GM21717 (cell line): ENCODE measurements around the gene PPM1N.

Experiments
- ATAC-seq: cut with Tn5 transposase; IDR thresholded peaks from one replicate; pipeline ENCODE4 v1.9.1; 2021; ENCODE audit warnings: mild to moderate bottlenecking, moderate library complexity; ENCODE audit not compliant: unreplicated experiment

The PPM1N gene

DNA sequence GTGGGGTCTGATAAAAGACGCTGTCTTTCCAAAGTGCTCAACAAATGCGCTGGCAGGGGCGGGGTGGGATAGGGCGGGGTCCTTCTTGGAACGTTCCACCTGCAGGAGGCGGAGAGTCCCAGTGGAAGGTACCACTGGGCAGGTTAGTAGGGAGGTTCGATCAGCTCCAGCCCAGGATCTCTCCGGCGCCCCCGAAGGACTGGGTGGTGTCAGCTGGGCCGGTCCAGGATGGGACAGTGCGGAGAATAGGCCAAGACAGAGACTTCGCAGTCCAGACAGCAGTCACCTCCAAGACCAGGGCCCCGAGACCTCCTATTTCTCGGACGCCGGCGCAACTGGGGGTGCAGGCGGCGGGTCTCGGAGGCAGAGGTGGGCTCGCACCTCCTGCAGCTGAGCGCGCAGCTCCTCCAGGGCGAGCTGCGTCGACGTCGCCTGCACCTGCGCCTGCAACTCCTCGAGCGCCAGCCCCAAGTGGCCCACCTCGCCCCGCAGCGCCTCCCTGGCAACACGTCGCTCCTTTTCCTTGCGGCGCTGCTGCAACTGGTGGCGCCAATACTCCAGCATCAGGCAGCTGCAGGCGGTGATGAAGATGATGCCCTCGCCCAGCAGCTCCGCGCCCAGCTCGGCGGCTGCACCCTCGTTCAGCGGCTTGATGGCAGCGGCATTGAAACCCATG is 30.6 kb downstream of the PPM1N start:
- ATAC-seq, result no peak

DNA sequence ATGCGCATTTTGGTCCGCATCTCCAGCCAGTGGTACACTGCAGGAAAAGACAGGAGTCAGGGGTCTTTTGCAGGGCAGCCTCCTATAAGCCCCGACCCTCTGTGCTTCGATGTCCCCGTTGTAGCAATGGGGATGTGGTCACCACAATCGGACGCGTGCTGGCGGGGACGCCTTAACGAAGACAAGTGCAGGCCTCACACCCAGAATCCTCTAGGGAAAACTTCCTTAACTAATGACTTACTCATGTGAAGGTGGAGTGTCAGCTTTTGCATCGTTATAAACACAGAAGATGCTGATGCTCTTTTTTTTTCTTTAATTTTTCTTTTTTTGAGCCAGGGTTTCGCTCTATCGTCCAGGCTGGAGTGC is 31.2 kb downstream of the PPM1N start:
- no peak for ATAC-seq

DNA sequence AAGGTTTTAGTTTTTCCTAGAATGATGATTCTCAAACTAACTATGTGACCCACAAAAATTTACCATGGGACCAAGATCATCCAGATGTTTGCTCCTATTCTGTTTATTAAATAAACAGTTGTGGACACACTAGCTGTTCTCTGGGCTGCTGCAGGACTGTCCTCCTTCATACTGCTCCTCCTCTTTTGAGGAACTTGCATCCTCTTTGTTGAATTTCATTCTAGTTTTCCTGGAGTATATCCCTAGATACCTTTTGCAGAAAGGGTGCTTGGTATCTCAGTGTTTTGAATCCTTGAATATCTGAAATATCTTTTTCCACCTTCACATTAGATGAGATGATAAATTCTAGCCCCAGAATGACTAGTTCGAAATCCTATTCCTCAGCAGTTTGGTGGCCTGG is 33.1 kb downstream of the PPM1N start:
- no peak for ATAC-seq

DNA sequence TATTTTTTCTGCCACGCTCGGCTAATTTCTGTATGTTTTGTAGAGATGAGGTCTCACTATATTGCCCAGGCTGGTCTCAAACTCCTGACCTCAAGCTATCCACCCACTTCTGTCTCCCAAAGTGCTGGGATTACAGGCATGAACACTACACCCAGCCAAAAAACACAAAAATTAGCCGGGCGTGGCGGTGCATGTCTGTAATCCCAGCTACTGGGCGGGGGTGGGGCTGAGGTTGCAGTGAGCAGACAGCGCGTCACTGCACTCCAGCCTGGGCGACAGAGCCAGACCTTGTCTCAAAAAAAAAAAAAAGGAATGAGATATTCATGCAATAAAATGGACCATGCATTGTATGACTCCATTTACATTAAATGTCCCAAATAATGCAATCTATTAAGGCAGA is 41.2 kb downstream of the PPM1N start:
- no peak for ATAC-seq

DNA sequence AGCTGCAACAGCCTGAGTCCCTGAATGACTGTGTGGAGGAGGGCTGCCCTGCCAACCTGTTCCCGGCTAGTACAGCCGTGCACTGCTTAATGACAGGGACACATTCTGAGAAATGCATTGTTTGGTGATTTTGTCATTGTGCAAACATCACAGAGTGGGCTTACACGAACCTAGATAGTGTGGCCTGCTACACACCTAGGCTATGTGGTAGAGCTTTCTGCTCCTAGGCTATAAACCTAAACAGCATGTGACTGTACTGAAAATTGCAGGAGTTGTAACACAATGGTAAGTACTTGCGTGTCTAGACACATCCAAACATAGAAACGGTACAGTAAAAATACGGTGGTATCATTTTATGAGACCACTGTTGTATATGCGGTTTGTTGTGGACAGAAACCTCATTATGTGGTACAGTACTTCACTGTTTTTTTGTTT is 44.0 kb downstream of the PPM1N start:
- no peak for ATAC-seq

DNA sequence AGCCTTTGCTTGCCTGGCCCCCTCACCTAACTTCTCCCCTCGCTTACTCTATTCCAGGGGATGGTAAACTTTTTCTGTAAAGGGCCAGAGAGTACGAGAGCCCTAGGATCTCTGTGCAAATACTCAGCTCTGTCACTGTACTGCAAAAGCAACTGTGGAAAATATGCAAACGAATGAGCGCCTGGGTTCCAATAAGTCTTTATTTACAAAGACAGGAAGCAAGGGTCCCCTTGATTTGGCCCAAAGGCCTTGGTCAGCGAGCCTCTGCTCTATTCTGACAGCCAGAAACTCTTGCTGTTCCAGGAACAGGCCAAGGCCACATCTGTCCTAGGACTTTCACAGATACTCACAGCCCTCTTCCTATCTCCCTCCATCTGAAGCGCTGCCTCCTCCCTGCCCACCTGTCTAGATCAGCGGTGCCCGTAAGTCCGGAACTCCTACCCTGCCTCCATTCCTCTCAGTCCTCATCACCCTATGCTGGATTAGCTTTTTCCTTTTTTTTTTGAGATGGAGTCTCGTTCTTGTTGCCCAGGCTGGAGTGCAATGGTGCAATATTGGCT is 49.0 kb downstream of the PPM1N start:
- no peak for ATAC-seq

DNA sequence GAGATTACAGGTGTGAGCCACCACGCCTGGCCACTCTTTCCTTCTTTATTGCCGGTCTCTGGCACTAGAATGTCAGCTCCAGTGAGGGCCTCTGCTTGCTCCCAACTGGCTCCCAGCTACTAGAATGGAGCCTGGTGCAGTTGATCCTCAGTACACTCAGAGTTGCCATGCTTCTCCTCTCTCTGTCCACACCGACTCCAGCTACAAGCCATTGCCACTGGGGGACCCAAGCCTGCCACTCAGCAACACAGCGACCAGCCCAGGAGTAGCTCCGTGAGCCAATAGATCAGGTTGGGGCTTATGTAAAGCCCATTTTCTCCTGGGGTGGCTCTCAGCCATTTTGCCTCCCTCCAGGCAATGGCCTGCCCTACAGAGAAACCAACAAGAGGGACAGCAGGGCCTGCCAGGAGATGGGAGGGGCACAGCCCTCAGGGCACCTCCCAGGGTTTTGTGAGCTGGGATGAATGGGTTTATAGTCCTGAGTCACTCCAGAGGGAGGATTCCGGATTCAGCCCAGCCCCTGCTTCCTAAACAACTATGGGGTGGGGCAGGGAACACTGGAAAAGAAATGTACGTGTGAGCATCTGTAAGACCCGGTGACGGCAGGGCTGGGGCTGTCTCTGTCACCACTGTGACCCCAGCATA is 49.8 kb downstream of the PPM1N start:
- no peak for ATAC-seq
